HepG2 (cell line): ENCODE results near the gene EI24. TPM values are rescaled to one million over a fixed set of nuclear protein-coding genes. Genes with fewer than 3 reads are reported as not detected.

Experiments used
- DNMT1 ChIP-seq: sonication (generic); formaldehyde crosslinking; IDR thresholded peaks from 2 replicates; pipeline ENCODE4 v1.5.1; 2020; ENCODE audit warnings: mild to moderate bottlenecking, missing genetic modification reagents
- IRF9 ChIP-seq: sonication (generic); formaldehyde crosslinking; IDR thresholded peaks from 2 replicates; pipeline ENCODE4 v1.8.0; 2022; ENCODE audit warnings: missing genetic modification reagents, mild to moderate bottlenecking, borderline replicate concordance
- KLF12 ChIP-seq: sonication (generic); formaldehyde crosslinking; IDR thresholded peaks from 2 replicates; pipeline ENCODE4 v1.4.0; 2020; ENCODE audit warnings: missing genetic modification reagents, borderline replicate concordance
- MLXIP ChIP-seq: sonication (generic); formaldehyde crosslinking; IDR thresholded peaks from 2 replicates; pipeline ENCODE4 v1.9.0; 2021; ENCODE audit warnings: missing genetic modification reagents, borderline replicate concordance
- MNT ChIP-seq: fragments of 450-650 bp; IDR thresholded peaks from 2 replicates; pipeline ENCODE4 v1.6.1; 2016
- NR2F2 ChIP-seq: IDR thresholded peaks from 2 replicates; pipeline ENCODE4 v1.6.1; 2012; ENCODE audit warnings: low read depth, inconsistent platforms, borderline replicate concordance
- RXRB ChIP-seq: IDR thresholded peaks from 2 replicates; pipeline ENCODE4 v1.6.1; 2016; ENCODE audit warnings: borderline replicate concordance, missing genetic modification reagents, missing compliant biosample characterization
- SNRNP70 ChIP-seq: fragments of 200-400 bp; formaldehyde crosslinking; IDR thresholded peaks from 2 replicates; pipeline ENCODE4 v1.6.1; 2017; ENCODE audit warnings: mild to moderate bottlenecking, low read depth, low read length, moderate library complexity
- ZMYM2 ChIP-seq: sonication (generic); formaldehyde crosslinking; IDR thresholded peaks from 2 replicates; pipeline ENCODE4 v1.8.0; 2022; ENCODE audit warnings: mild to moderate bottlenecking, missing genetic modification reagents
- ZNF446 ChIP-seq: sonication (generic); formaldehyde crosslinking; IDR thresholded peaks from 2 replicates; pipeline ENCODE4 v1.5.0; 2020; ENCODE audit warnings: mild to moderate bottlenecking, missing genetic modification reagents
- ZNF704 ChIP-seq: sonication (generic); formaldehyde crosslinking; IDR thresholded peaks from 2 replicates; pipeline ENCODE4 v1.8.1; 2023; ENCODE audit warnings: mild to moderate bottlenecking, inconsistent platforms, moderate library complexity, missing genetic modification reagents, borderline replicate concordance
- ZNF747 ChIP-seq: sonication (generic); formaldehyde crosslinking; IDR thresholded peaks from 2 replicates; pipeline ENCODE4 v1.8.1; 2023; ENCODE audit warnings: missing genetic modification reagents, mild to moderate bottlenecking, borderline replicate concordance
- ZXDC ChIP-seq: sonication (generic); formaldehyde crosslinking; IDR thresholded peaks from 2 replicates; pipeline ENCODE4 v1.5.0; 2020; ENCODE audit warnings: mild to moderate bottlenecking, missing genetic modification reagents
- polyA plus RNA-seq, 8 experiments: library from polyadenylated mRNA; depleted of rRNA in 3 of 8; stranded (reverse) in 7 of 8; unstranded in 1 of 8; fragments of >200 nt; fragmentation: Illumina TruSeq in 4 of 8; extraction: Trizol in 4 of 8; gene quantifications; 2 replicates each; pipeline versions ENCODE4 v1.2.1 to v1.2.3, GENCODE V29; 2011 to 2016; ENCODE audit warnings: low read depth in 4 of 8, missing spikeins in 1 of 8, mixed read lengths in 1 of 8; ENCODE audit not compliant: insufficient read depth in 1 of 8
- total RNA-seq, 5 experiments: library from RNA; depleted of rRNA; stranded (reverse); fragments of >200 nt; fragmentation: Illumina TruSeq; extraction: Trizol; gene quantifications; 2 replicates each; pipeline ENCODE4 v1.2.3, GENCODE V29; 2016; ENCODE audit warnings: low read depth in 1 of 5
- TF ChIP-seq, protein P1 (sequence below): sonication (generic); formaldehyde crosslinking; IDR thresholded peaks from 2 replicates; pipeline ENCODE4 v1.5.0; 2020; ENCODE audit warnings: missing genetic modification reagents

EI24 gene
- total and polyA plus RNA-seq, 2 of the 13 experiments (the other 11 are each of a cell fraction or from before 2014, with no cell fraction given) = 84.7 to 126 TPM

GRCh38 chr11:125625630-125626287 is 56.5 kb downstream of the EI24 start (continued):
- TF ChIP-seq MNT (no peak), ZNF446 (CRISPR knock-in tag) (0 out of 2 replicates have a peak, but pooled peaks have one; percentile 77), IRF9 (CRISPR knock-in tag) (peak; percentile 73), KLF12 (peak; percentile 94), ZNF704 (peak; percentile 94), MLXIP (CRISPR knock-in tag) (0 out of 2 replicates have a peak, but pooled peaks have one; percentile 76), ZNF747 (CRISPR knock-in tag) (no peak; the same call in 1 of the 2 replicates), ZMYM2 (CRISPR knock-in tag) (no peak), ZXDC (CRISPR knock-in tag) (0 out of 2 replicates have a peak, but pooled peaks have one; percentile 13), SNRNP70 (no peak), RXRB (peak; percentile 65; the same call in 1 of the 2 replicates), NR2F2 (peak; percentile 64; the same call in 1 of the 2 replicates), DNMT1 (CRISPR knock-in tag) (peak; percentile 62; the same call in 1 of the 2 replicates)
- TF ChIP-seq, protein P1, sequence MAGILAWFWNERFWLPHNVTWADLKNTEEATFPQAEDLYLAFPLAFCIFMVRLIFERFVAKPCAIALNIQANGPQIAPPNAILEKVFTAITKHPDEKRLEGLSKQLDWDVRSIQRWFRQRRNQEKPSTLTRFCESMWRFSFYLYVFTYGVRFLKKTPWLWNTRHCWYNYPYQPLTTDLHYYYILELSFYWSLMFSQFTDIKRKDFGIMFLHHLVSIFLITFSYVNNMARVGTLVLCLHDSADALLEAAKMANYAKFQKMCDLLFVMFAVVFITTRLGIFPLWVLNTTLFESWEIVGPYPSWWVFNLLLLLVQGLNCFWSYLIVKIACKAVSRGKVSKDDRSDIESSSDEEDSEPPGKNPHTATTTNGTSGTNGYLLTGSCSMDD (CRISPR knock-in tag) = 0 out of 2 replicates have a peak, but pooled peaks have one; percentile 90
